HFF-Myc (cell line): ENCODE measurements around the gene WEE1.
"Not testable (repeated sequence)": the region's sequence is repeated elsewhere in the genome, so short reads cannot be mapped to it uniquely, and the experiment has no call there.

Experiments
- DNase-seq: peaks from one replicate; pipeline ENCODE4 v3.0.0-alpha.2; 2011; ENCODE audit warnings: low read depth; ENCODE audit errors: extremely low read depth
- H3K4me3 ChIP-seq: replicated peaks from 2 replicates; pipeline ENCODE4 v1.5.1; 2011; ENCODE audit warnings: low read depth, mild to moderate bottlenecking, control low read depth, low read length
- TF ChIP-seq, protein P1 (sequence below): IDR thresholded peaks from 2 replicates; pipeline ENCODE4 v1.5.1; 2012; ENCODE audit warnings: mild to moderate bottlenecking, low read depth, low read length, control low read depth; ENCODE audit errors: missing control alignments

Gene WEE1

DNA sequence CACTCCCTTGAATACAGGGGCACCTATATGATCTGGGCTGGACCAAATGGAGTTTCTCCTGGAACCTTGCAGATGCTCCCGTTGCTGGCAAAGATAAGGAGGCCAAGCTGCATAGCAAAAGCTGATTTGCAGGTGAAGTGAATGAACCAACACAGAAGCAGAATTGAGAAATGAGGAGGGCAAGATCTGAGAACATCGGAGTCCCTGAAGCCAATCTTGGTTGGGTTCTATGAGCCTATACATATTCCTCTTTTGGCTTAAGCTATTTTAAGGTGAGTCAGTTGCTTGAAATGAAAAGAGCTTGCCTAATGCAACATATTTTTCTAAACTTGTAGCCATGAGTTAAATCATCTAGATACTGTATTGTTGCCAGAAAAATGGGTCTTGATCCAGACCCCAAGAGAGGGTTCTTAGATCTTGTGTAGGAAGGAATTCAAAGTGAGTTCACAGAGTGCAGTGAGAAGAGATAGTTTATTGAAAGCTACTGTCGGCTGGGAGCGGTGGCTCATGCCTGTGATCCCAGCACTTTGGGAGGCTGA is 23.5 kb downstream of the WEE1 start:
- no peak overlapping the region for H3K4me3 ChIP-seq
- TF ChIP-seq, protein P1, sequence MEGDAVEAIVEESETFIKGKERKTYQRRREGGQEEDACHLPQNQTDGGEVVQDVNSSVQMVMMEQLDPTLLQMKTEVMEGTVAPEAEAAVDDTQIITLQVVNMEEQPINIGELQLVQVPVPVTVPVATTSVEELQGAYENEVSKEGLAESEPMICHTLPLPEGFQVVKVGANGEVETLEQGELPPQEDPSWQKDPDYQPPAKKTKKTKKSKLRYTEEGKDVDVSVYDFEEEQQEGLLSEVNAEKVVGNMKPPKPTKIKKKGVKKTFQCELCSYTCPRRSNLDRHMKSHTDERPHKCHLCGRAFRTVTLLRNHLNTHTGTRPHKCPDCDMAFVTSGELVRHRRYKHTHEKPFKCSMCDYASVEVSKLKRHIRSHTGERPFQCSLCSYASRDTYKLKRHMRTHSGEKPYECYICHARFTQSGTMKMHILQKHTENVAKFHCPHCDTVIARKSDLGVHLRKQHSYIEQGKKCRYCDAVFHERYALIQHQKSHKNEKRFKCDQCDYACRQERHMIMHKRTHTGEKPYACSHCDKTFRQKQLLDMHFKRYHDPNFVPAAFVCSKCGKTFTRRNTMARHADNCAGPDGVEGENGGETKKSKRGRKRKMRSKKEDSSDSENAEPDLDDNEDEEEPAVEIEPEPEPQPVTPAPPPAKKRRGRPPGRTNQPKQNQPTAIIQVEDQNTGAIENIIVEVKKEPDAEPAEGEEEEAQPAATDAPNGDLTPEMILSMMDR = no peak
- no peak for DNase-seq

DNA sequence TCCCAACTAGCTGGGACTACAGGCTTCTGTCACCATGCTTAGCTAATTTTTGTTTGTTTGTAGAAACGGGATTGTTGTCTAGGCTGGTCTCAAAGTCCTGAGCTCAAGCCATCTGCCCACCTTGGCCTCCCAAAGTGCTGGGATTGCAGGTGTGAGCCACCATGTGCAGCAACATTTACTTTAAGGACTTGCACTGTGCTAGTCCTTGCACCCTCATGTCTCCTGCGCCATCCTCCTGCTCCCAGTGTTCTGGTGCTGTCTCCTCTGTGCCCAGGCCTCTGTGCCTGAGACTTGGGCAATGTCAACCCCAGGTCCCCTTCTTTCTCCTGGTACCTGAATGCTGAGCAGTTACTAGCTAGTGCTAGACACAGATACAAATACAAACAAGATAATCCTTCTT is 26.7 kb downstream of the WEE1 start:
- TF ChIP-seq, protein P1 = no peak
- H3K4me3 ChIP-seq = no peak overlapping the region
- DNase-seq = no peak

DNA sequence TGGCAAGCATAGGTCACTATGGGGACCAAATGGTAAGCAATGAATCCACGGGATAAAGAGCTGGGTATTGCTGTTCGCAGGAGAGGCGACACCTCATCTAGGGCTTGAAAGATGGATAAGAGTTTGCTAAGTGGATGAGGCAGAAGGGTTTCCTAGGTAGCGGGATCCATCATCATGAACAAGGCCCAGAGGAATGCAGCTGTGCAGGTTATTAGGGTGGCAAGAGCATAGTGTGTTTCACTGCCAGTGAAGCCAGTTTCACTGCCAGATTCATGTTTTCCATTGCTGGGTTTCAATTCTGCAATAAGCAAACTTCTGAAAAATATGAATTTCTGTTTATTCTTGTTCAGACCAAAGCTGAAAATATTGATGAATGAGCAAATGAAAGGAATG is 27.2 kb downstream of the WEE1 start:
- no peak for DNase-seq
- no peak overlapping the region for H3K4me3 ChIP-seq
- TF ChIP-seq, protein P1 = no peak

DNA sequence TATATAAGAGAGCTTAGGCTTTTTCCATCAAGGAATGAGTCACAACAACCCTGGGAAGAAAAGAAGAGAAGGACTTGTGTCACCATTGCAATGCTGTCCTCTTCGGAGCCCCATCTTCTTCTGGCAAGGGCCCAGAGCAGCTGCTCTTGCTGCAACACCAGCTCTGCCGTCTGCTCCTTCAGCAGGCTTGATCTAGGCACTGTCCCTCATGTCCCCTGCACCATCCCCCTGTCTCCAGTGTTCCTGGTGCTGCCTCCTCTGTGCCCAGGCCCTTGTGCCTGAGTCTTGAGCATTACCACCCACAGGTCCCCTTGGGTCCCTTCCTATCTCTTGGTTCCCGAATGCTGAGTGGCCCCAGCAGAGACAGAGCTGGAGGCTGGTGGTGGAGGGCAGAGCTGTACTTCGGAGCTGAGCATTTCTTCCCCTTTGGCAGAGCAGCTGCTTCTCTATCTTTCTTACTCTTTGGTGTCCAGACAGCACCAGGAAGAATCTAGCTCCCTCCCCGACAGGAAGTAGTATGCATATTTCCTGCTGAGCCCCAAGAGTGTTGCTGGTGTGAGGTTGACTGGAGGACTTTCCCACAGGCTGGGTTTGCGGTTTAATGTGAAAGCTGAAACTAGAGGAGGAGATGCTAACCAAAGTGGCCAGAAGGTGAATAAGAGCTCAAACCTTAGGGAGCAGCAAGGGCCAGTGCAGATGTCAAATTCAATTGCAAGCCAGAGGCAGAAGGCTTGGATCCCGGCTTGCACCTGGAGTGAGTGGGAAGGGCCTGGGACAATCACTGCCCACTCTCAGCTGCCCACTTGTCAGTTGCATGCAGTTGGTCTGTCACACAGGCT is 27.8 kb downstream of the WEE1 start:
- DNase-seq = peak; percentile 64
- TF ChIP-seq, protein P1 = no peak
- H3K4me3 ChIP-seq = no peak overlapping the region

DNA sequence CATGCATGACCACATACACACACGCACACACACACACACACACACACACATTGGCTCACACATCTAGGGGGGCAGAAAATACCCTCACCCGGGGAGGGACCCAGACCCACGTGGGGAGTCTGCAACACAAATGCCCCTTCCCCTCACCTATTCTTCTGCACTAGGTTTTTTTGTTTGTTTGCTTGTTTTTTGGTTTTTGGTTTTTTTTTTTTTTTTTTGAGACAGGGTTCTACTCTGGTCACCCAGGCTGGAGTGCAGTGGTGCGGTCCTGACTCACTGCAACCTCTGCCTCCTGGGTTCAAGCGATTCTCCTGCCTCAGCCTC is 28.4 kb downstream of the WEE1 start:
- TF ChIP-seq, protein P1 = no peak
- H3K4me3 ChIP-seq = no peak overlapping the region

DNA sequence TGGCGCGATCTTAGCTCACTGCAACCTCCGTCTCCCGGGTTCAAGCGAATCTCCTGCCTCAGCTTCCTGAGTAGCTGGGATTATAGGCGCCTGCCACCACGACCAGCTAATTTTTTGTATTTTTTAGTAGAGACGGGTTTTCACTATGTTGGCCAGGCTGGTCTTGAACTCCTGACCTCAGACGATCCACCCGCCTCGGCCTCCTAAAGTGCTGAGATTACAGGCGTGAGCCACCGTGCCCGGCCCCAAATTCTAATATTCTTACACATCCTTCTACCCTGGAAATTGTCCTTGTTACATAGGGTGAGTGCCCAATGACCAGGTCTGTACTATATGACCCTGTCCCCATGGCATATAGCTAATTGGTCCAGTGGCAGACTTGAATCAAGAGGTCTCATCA is 29.7 kb downstream of the WEE1 start:
- H3K4me3 ChIP-seq, DNase-seq: not testable (repeated sequence)

More for the DNA sequence above, 28.4 kb downstream of the WEE1 start:
- DNase-seq = no peak

DNA sequence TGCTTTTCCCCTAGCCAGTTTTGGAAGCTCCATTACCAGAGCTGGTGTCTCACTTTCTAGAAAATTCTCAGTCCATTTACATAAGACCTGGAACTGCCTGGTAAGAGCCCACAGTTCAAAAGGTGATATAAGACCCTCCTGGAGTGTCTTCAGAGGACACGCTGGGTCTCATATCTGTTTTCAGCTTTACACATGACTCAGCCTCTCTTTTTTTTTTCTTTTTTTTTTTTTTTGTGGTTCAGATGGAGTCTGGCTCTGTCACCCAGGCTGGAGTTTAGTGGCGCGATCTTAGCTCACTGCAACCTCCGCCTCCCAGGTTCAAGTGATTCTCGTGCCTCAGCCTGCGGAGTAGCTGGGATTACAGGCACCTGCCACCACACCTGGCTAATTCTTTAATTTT is 30.7 kb downstream of the WEE1 start:
- no peak overlapping the region for H3K4me3 ChIP-seq
- DNase-seq = no peak
- TF ChIP-seq, protein P1 = no peak
